CD4-positive, alpha-beta T cell (primary cell): Measurements from ENCODE around the gene PLCB1. TPM values are rescaled to one million over a fixed set of nuclear protein-coding genes. Genes with fewer than 3 reads are reported as not detected.

Experiments
- ATAC-seq: fragments of 200-7000 bp; cut with Tn5 transposase; one replicate; pipeline ENCODE4 v1.10.0; 2022; ENCODE audit warnings: mild to moderate bottlenecking; ENCODE audit not compliant: poor library complexity
- CTCF ChIA-PET: fragments of 350-600 bp; sonication (Branson Sonifier 250); formaldehyde crosslinking; loops from one replicate; lab custom pipeline; 2021; ENCODE audit warnings: antibody characterized with exemption, inconsistent platforms; lab: Charles Lee
- POLR2A ChIA-PET: fragments of 350-600 bp; sonication (Branson Sonifier 250); formaldehyde crosslinking; loops from one replicate; lab custom pipeline; 2021; ENCODE audit warnings: antibody characterized with exemption, inconsistent platforms; lab: Charles Lee
- DNase-seq, 14 experiments: peaks; one replicate each; pipeline ENCODE4 v3.0.0-alpha.2; 2013 to 2020; ENCODE audit warnings: mixed read lengths in 2 of 14
- H3K27ac ChIP-seq, 2 donors: one replicate each; pipeline versions ENCODE4 v1.5.1 to v1.7.0; 2013; ENCODE audit warnings: low read length in 2 of 2, low read depth in 1 of 2, mild to moderate bottlenecking in 1 of 2
- H3K27me3 ChIP-seq, 2 experiments: 1 replicate in 1 of 2; 2 replicates in 1 of 2; pipeline versions ENCODE4 v1.6.1 to v1.7.0; 2013; ENCODE audit warnings: low read length in 2 of 2, control low read depth in 1 of 2, mild to moderate bottlenecking in 1 of 2, moderate library complexity in 1 of 2; ENCODE audit not compliant: insufficient read depth in 2 of 2, control insufficient read depth in 1 of 2
- H3K36me3 ChIP-seq: one replicate; pipeline ENCODE4 v1.6.1; 2013; ENCODE audit warnings: low read length, control low read depth; ENCODE audit not compliant: insufficient read depth
- H3K4me1 ChIP-seq: one replicate; pipeline ENCODE4 v1.6.1; 2013; ENCODE audit warnings: low read length, control low read depth; ENCODE audit not compliant: insufficient read depth
- H3K4me3 ChIP-seq: one replicate; pipeline ENCODE4 v1.5.1; 2013; ENCODE audit warnings: mild to moderate bottlenecking, low read length, moderate library complexity
- H3K9me3 ChIP-seq, 2 experiments: 1 replicate in 1 of 2; 2 replicates in 1 of 2; pipeline versions ENCODE4 v1.6.1 to v1.7.0; 2013; ENCODE audit warnings: low read length in 2 of 2, mild to moderate bottlenecking in 2 of 2, control low read depth in 1 of 2, moderate library complexity in 1 of 2; ENCODE audit not compliant: control insufficient read depth in 1 of 2, insufficient read depth in 1 of 2
- H3K27ac Mint-ChIP-seq: one replicate; pipeline ENCODE4 v1.8.0; 2020; ENCODE audit warnings: mixed read lengths
- H3K27me3 Mint-ChIP-seq: one replicate; pipeline ENCODE4 v1.8.0; 2021; ENCODE audit warnings: mixed read lengths
- H3K36me3 Mint-ChIP-seq: one replicate; pipeline ENCODE4 v1.8.0; 2021; ENCODE audit warnings: low read depth, mixed read lengths
- H3K4me1 Mint-ChIP-seq: one replicate; pipeline ENCODE4 v1.8.0; 2021; ENCODE audit warnings: low read depth, mixed read lengths
- H3K4me3 Mint-ChIP-seq: one replicate; pipeline ENCODE4 v1.8.0; 2020; ENCODE audit warnings: mild to moderate bottlenecking, mixed read lengths
- H3K9me3 Mint-ChIP-seq: one replicate; pipeline ENCODE4 v1.8.0; 2020; ENCODE audit warnings: mixed read lengths
- CTCF ChIP-seq: fragments of 200-600 bp; IDR thresholded peaks from one replicate; pipeline ENCODE4 v1.8.0; 2022; ENCODE audit warnings: antibody characterized with exemption, mild to moderate bottlenecking
- intact Hi-C, 2 experiments: fragments of 100-400 bp; cut with DNase I in 1 of 2; cut with micrococcal nuclease in 1 of 2; formaldehyde crosslinking; loops; one replicate each; pipeline versions ENCODE4 v1.15.1 to v1.9.0; 2023 to 2025; cut with DNase I, micrococcal nuclease
- polyA plus RNA-seq, 2 donors: library from polyadenylated mRNA; unstranded; fragments of 120-200 nt; gene quantifications; one replicate each; pipeline ENCODE4 v1.2.1, GENCODE V29; 2013
- total RNA-seq, 174 experiments: library from RNA in 2 of 174; stranded (reverse) in 2 of 174; gene quantifications; one replicate each; pipeline ENCODE4 v1.2.3 and lab custom pipeline; 2021 to 2026

PLCB1 gene
- total RNA-seq: 1 to 10 TPM; 3.8 to 5.6 TPM
- 4.2 TPM for polyA plus RNA-seq (2013, experiment 1 of 2)
- polyA plus RNA-seq (2013, experiment 2 of 2): 7.0 TPM
- total RNA-seq (lab: John Stamatoyannopoulos, UW): 0.61 to 22.1 (median 6.0) reads per million in 172 experiments

GRCh38 chr20:8131598-8132483 is at the start of gene PLCB1:
TSS of gene PLCB1 (plus strand) at chr20:8132266. CDS start at chr20:8132652, 386 bp downstream.
- intact Hi-C loops: loop anchor here (1.0 to 5.0 kb wide), 4 partner anchors 85 to 590 kb away; no protein-coding TSS in a partner anchor
- ChIA-PET CTCF (interaction anchor here (0.7 to 1.1 kb wide), 3 partner anchors 8 to 257 kb away, joined by 3 to 4 read pairs (median 3); no protein-coding TSS in a partner anchor), POLR2A (no interaction called here)
- no peaks in the 10 kb centered on the region for H3K36me3 Mint-ChIP-seq
- Histone ChIP-seq H3K27ac (no peak within 1 kb of the TSS), H3K4me1 (peaks cover 14% of the 10 kb centered on the region), H3K36me3 (no peaks in the 10 kb centered on the region), H3K27me3 (peaks cover 0 to 6% of the 10 kb centered on the region in 2 experiments), H3K4me3 (peak within 1 kb of the TSS; percentile 64), H3K9me3 (no peaks in the 10 kb centered on the region)
- H3K27ac Mint-ChIP-seq: peak within 1 kb of the TSS; percentile 45
- H3K4me1 Mint-ChIP-seq: peaks cover 30% of the 10 kb centered on the region
- TF ChIP-seq CTCF: peak; percentile 70
- H3K4me3 Mint-ChIP-seq: peak within 1 kb of the TSS; percentile 87
- ATAC-seq (peak; percentile 91), DNase-seq (peak; percentile 54 to 91 (median 68))
- H3K27me3 Mint-ChIP-seq: peaks cover 42% of the 10 kb centered on the region
- H3K9me3 Mint-ChIP-seq: no peaks in the 10 kb centered on the region

- no peak overlapping the region for H3K4me3 ChIP-seq
- H3K27me3 ChIP-seq: no peaks in the 10 kb centered on the region
- no peaks in the 10 kb centered on the region for H3K36me3 ChIP-seq
- H3K9me3 Mint-ChIP-seq: no peaks in the 10 kb centered on the region
- ChIA-PET POLR2A (no interaction called here), CTCF (no interaction called here)
- TF ChIP-seq CTCF: no peak
- ATAC-seq (no peak), DNase-seq (no peak)
- no peaks in the 10 kb centered on the region for H3K36me3 Mint-ChIP-seq
- intact Hi-C loops: no loop called here
- no peaks in the 10 kb centered on the region for H3K9me3 ChIP-seq
- no peak overlapping the region for H3K27ac ChIP-seq
- H3K4me3 Mint-ChIP-seq: no peak overlapping the region
- no peak overlapping the region for H3K27ac Mint-ChIP-seq
- H3K27me3 Mint-ChIP-seq: no peaks in the 10 kb centered on the region
- H3K4me1 ChIP-seq: no peaks in the 10 kb centered on the region
- no peaks in the 10 kb centered on the region for H3K4me1 Mint-ChIP-seq
Measured at GRCh38 chr20:8082989-8083388, 49.1 kb upstream of the PLCB1 start.

GRCh38 chr20:8089668-8090067 is 42.4 kb upstream of the PLCB1 start:
- Histone ChIP-seq H3K27ac (no peak overlapping the region), H3K27me3 (peaks cover 0 to 8% of the 10 kb centered on the region in 2 experiments), H3K36me3 (no peaks in the 10 kb centered on the region), H3K9me3 (no peaks in the 10 kb centered on the region), H3K4me1 (no peaks in the 10 kb centered on the region), H3K4me3 (no peak overlapping the region)
- TF ChIP-seq CTCF: no peak
- Mint-ChIP-seq H3K9me3 (no peaks in the 10 kb centered on the region), H3K36me3 (no peaks in the 10 kb centered on the region), H3K4me3 (no peak overlapping the region), H3K27me3 (peaks cover 25% of the 10 kb centered on the region), H3K4me1 (no peaks in the 10 kb centered on the region), H3K27ac (no peak overlapping the region)
- ATAC-seq (no peak), DNase-seq (no peak)
- ChIA-PET CTCF (interaction anchor here (1.0 kb wide), 1 partner anchor 14 kb away, joined by 4 read pairs; no protein-coding TSS in a partner anchor), POLR2A (interaction anchor here (0.7 kb wide), 1 partner anchor 288 kb away, joined by 3 read pairs; no protein-coding TSS in a partner anchor)
- intact Hi-C loops: no loop called here
